Measurements from ENCODE around the gene VAV3.
A peak's percentile ranks its signal among the peaks of the same experiment; 100 is the strongest.
"Not testable (repeated sequence)": the region's sequence is repeated elsewhere in the genome, so short reads cannot be mapped to it uniquely, and the experiment has no call there.

Gene VAV3

DNA sequence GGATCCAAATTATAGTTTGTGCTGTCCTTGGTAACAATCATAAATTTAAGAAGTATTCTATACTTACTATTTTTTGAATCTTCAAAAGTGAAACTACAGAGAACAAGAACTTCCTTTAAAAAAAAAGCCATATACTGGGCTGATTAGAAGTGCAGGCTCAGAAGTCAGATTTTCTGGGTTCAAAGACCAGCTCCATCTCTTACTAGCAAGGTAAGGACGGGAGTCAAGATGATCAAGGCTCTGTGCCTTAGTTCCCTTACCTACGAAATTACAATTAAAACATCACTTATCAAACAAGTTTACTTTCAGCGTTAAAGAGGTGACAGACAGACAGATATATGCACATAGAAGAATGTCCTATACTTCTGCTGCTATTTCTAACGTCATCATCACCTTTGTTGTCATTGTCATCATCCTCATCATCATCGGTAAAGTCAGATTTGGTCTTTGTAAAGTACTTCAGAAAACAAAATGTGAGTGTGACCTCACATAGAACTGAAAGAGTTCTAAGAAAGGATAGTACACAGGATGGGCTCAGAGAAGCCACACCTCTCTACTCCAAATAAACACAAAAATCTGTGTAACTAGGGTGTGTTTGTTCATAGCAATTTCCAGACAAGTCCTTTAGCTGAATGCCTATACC, 178.7 kb downstream of the VAV3 start:
- DNase-seq: no peak

DNA sequence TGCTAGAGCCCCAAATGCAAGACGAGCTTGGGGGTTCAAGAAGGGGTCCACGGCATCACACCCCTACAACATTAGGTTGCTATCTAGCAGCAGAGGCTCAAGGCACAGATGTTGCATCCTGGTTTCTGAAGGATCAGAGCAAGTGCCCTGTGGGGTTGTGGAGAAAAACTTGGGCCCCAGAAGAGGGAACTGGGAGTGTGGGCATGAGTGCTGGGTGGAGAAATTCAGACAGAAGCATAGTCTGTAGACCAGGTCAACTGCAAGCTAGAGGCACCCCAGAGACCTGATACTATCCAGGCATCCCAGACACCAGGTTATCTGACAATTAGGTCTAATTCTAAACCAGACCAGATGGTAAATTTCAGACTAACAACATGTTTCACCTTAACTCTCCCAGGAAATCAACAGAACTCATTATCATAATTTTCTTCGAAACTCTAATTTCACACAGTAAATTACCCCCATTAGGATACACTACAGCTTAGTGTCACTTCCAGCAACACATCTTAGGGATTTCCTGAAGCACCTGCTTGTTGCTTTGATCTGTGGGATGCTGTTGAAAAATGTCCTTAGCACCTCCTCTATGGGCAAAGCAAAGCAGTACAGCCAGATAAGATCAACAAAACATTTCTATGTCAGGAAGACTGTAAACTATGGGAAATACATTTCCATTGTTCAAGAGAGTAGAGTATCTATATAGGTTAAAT, 179.3 kb downstream of the VAV3 start:
- DNase-seq: no peak

DNA sequence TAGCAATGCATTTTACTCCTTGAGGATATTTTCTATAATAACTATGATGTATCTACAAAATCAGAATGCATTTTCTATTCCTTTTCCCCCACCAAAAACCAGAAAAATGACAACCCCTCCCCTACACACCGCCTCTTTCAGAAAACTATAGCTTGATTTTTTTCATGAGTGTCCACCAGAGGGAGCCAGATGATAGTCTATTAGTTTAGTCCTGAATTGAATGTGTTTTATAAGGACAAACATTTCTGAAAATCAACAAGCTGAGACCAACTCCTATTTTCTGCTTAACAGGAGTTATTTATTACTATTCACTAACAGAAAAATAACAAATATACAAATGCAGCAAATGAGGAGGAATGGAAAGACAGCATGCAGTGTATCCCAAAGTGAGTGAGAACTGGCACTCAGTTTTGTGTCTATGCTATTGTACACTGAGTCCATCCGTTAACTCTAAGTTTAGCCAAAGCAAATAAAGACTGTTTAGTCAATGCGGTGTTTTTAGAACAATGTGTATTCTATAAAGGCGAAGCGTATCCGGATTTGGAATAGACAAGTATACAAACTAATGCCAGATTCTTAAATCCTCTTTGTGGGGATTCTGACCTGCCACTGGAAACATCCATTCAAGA, 182.6 kb downstream of the VAV3 start:
- DNase-seq: peak; percentile 11

GRCh38 chr1:107781245-107781644, 183.7 kb downstream of the VAV3 start:
- no peak for DNase-seq

DNA sequence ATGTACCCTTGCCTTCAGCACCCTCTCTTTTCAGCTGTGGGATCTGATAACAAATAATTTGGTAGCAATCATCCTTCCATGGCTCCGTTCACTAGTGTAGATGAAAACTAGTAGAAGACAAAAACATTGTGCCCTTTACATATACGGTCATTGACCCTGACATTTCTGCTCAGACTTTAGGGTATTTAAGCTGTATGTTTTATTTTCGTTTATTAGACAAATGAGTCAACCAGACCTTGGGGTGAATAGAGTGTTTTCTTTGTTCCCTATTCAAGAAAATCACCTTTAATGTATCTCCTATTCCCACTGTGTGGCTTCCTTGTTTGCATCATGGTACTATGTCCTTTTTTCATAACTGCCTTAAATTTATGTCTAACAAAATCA, 187.3 kb downstream of the VAV3 start:
- DNase-seq: no peak

GRCh38 chr1:107776900-107777663, 187.9 kb downstream of the VAV3 start:
- no peak for DNase-seq

GRCh38 chr1:107771377-107771776, 193.6 kb downstream of the VAV3 start:
- DNase-seq: no peak

- no peak for DNase-seq
These were observed 197.8 kb downstream of the VAV3 start for GRCh38 chr1:107767156-107767582.

- DNase-seq: no peak
These were observed 198.4 kb downstream of the VAV3 start for GRCh38 chr1:107766533-107766932.

DNA sequence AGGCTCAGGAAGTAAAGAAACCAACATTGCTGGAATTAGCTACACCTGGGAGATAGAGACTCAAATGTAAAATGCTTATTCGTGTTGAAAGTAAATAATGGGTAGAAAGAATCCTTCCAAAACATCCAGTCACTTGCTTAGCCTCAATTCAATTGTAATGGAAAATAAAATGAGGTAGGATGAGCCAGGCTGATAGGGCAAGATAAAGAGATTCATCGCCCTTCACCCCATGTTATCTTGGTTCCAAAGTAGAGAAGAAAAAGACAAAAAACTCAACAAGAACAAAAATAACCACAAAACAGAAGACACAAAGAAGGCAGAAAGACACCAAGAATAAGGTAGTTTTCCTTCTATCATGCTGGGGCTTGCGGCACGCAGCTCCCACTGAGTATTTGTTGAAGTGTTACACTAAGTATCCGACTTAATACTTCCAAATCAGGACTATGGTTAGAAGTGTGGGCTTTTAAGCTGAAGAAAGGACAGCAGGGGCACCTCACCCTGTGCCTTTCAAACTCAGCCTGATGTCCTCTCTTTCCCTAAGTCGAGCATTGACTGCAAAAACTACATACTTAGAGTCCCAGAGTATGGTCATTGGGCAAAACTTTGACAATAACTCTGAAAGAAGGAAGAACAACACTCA, 202.1 kb downstream of the VAV3 start:
- no peak for DNase-seq

GRCh38 chr1:107760065-107760464, 204.9 kb downstream of the VAV3 start:
- no peak for DNase-seq

- peak; percentile 74 for DNase-seq
These were observed 214.5 kb downstream of the VAV3 start for GRCh38 chr1:107750364-107750959.

DNA sequence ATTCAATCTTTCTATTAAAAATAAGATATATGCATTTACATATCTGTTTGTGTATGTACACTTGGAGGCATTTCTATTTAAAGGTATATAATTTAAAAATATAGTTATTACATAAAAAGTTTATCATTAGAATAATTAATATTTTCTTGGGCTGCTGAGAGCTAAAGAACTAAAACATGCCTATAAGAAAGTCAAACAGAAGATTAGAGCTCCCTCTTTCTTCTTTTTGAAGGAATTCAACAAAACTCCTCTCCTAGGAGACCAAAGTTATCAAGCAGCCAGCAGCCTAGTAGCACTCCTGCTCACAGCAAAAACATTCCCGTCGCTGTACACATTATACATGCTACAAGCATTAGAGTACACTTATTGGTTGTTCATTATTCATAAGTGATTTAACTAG, 216.4 kb downstream of the VAV3 start:
- no peak for DNase-seq

DNA sequence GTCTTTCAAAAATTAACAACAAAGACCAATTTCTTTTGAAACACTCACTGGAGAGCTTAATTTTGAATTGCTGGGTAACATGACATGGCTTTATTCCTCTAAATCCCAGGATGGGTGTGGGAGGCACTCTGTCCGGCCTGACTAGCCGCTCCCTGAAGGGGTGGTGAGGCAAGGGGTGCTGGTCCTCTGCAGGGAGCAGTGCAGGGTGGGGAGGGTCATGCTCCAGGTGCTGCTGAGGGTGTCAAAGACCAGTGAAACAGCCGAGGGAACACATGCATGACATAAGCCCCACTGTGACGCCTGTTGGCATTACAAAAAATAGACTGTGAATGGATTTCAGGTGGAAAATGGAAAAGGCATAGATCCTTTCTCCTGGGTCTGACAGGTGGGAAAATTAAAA, 223.7 kb downstream of the VAV3 start:
- DNase-seq: no peak

GRCh38 chr1:107740579-107740978, 224.4 kb downstream of the VAV3 start:
- DNase-seq: no peak

DNA sequence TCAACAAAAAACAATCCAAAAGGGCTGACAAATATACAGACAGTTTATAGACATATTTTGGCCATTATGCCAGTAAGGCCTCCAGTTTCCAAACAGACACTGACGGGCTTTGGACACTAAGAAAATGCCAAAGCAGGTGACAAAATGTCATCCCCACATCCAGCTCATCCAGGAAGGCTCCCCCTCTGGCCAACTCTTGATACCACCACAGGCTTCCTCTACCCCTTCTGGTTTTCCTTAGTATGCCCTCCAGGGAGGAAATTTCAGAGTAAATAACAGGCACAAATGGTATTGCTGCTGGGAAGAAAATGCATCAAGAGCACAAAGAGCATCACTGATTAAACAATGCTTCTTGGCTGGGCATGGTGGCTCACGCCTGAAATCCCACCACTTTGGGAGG, 225.3 kb downstream of the VAV3 start:
- no peak for DNase-seq

- DNase-seq: no peak
These were observed 225.8 kb downstream of the VAV3 start for GRCh38 chr1:107739201-107739600.

- not testable (repeated sequence) for DNase-seq
These were observed 231.6 kb downstream of the VAV3 start for GRCh38 chr1:107733401-107733800.

DNA sequence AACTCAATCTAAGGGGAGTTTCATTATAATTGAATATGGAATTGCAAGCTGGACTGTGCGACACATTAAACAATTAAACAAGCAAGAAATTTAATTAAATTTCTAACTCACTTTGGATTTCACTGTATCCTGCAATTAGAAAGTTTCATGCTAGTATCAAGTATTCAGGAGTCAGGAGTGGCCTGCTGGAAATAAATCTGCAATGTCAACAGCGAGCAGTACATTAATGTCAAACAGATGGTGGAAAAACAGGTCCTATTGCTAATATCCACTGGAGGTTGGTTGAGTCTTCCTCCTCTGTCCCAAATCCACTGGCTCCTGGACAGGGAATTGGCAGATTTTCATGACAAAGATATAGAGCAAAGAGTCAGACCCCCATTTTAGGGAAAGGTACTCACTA, 237.1 kb downstream of the VAV3 start:
- no peak for DNase-seq

DNA sequence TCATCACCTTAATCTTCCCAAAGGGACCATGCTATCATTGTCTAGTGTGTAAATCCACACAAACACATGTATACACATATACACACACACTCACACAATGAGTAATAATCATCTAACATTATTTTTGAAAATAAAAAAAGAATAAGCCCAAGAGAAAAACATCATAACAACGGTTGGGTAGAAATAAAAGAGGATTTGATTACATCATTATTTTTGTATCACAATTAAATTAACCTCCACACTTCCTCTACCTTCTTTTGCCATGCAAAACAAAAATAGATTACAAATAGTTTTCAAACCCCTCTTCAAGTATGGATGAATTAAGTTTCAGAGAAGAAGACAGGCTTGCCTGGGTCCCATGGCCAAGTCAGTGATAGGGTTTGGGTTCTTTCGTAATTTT, 238.1 kb downstream of the VAV3 start:
- DNase-seq: no peak

- DNase-seq: no peak
These were observed 240.3 kb downstream of the VAV3 start for GRCh38 chr1:107724648-107725047.

DNA sequence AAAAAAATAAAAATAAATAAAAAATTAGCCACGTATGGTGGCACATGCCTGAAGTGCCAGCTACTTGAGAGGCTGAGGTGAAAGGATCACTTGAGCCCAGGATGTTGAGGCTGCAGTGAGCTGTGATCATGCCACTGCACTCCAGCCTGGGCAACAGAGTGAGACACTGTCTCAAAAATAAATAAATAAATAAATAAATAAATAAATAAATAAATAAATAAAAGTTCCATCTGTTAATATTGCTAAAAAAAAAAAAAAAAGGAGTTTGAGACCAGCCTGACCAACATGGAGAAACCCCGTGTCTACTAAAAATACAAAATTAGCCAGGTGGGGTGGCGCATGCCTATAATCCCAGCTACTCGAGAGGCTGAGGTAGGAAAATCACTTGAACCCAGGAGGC, 244.8 kb downstream of the VAV3 start:
- DNase-seq: not testable (repeated sequence)

GRCh38 chr1:107710005-107710404, 255.0 kb downstream of the VAV3 start:
- DNase-seq: no peak

Data from NCI-H748 treated with DMSO at 0.1 percent for 48 hours (cell line).